H1 (cell line): ENCODE results near the gene PCF11.

Source experiments
- CHD2 ChIP-seq: IDR thresholded peaks from 2 replicates; pipeline ENCODE4 v1.6.1; 2012; ENCODE audit warnings: low read length, improper control_type of control experiment
- CTCF ChIP-seq, 3 experiments: IDR thresholded peaks; 1 replicate in 2 of 3; 2 replicates in 1 of 3; pipeline versions ENCODE4 v1.5.1 to v1.6.1; 2011; ENCODE audit warnings: low read length in 3 of 3, mild to moderate bottlenecking in 3 of 3, inconsistent platforms in 2 of 3, low read depth in 1 of 3, moderate library complexity in 1 of 3; ENCODE audit not compliant: insufficient read depth in 1 of 3; ENCODE audit errors: control extremely low read depth in 1 of 3
- EGR1 ChIP-seq: IDR thresholded peaks from 2 replicates; pipeline ENCODE4 v1.6.1; 2011; ENCODE audit warnings: low read depth, low read length, borderline replicate concordance
- EZH2 ChIP-seq: fragments of 200-600 bp; sonication (generic); IDR thresholded peaks from 2 replicates; pipeline ENCODE4 v1.7.1; 2012; ENCODE audit warnings: low read depth, mild to moderate bottlenecking, moderate library complexity, low read length, inconsistent platforms; ENCODE audit not compliant: severe bottlenecking
- GTF2F1 ChIP-seq: IDR thresholded peaks from 2 replicates; pipeline ENCODE4 v1.6.1; 2012; ENCODE audit warnings: low read depth, low read length, improper control_type of control experiment, borderline replicate concordance
- JUN ChIP-seq: IDR thresholded peaks from 2 replicates; pipeline ENCODE4 v1.6.1; 2011; ENCODE audit warnings: low read depth, mild to moderate bottlenecking, improper control_type of control experiment, low read length
- KDM1A ChIP-seq: fragments of 200-600, 300-600 bp; sonication (generic); IDR thresholded peaks from 2 replicates; pipeline ENCODE4 v1.7.1; 2016; ENCODE audit warnings: mild to moderate bottlenecking, low read length, borderline replicate concordance
- MAFK ChIP-seq: IDR thresholded peaks from 2 replicates; pipeline ENCODE4 v1.6.1; 2012; ENCODE audit warnings: low read depth, mild to moderate bottlenecking, improper control_type of control experiment, low read length
- POLR2AphosphoS5 ChIP-seq: IDR thresholded peaks from 2 replicates; pipeline ENCODE4 v1.6.1; 2011; ENCODE audit warnings: low read depth, low read length
- RFX5 ChIP-seq: IDR thresholded peaks from 2 replicates; pipeline ENCODE4 v1.6.1; 2011; ENCODE audit warnings: low read depth, low read length, improper control_type of control experiment, borderline replicate concordance
- SRF ChIP-seq: IDR thresholded peaks from 2 replicates; pipeline ENCODE4 v1.6.1; 2011; ENCODE audit warnings: mild to moderate bottlenecking, low read depth, low read length, moderate library complexity
- ZNF274 ChIP-seq: IDR thresholded peaks from 2 replicates; pipeline ENCODE4 v1.7.0; 2012; ENCODE audit warnings: low read length, borderline replicate concordance; ENCODE audit errors: extremely low read depth

GRCh38 chr11:83223457-83223856 lies 66.5 kb downstream of the PCF11 start:
- TF ChIP-seq JUN: no peak
- TF ChIP-seq CHD2: no peak
- no peak for TF ChIP-seq GTF2F1
- no peak for TF ChIP-seq RFX5
- TF ChIP-seq SRF: no peak
- no peak for TF ChIP-seq CTCF (IDR thresholded peaks at IDR 0.05; ENCODE audit: control extremely low read depth in 1 of 3, insufficient read depth in 1 of 3, low read depth in 1 of 3, low read length in 3 of 3)
- TF ChIP-seq EGR1: no peak
- TF ChIP-seq POLR2AphosphoS5: no peak
- TF ChIP-seq MAFK: no peak
- TF ChIP-seq ZNF274: no peak
- no peak for TF ChIP-seq KDM1A
- TF ChIP-seq EZH2: no peak
